Measurements from ENCODE around the gene MLLT10.
A peak's percentile ranks its signal among the peaks of the same experiment; 100 is the strongest.

The MLLT10 gene

GRCh38 chr10:21517134-21518031 is 16.6 kb upstream of the MLLT10 start:
- DNase-seq: no peak

- DNase-seq: no peak
Observed at GRCh38 chr10:21518149-21518640, 15.8 kb upstream of the MLLT10 start.

GRCh38 chr10:21518641-21519396 is 15.2 kb upstream of the MLLT10 start:
- no peak for DNase-seq

- no peak for DNase-seq
Observed at GRCh38 chr10:21519397-21519933, 14.6 kb upstream of the MLLT10 start.

- DNase-seq: peak in 1 of 2 donors; percentile 47
Observed at GRCh38 chr10:21519941-21520436, 14.0 kb upstream of the MLLT10 start.

GRCh38 chr10:21520509-21520908 is 13.5 kb upstream of the MLLT10 start:
- DNase-seq: no peak

GRCh38 chr10:21520949-21521348 is 13.1 kb upstream of the MLLT10 start:
- DNase-seq: no peak

GRCh38 chr10:21521751-21522533 is 12.1 kb upstream of the MLLT10 start:
- DNase-seq: no peak

GRCh38 chr10:21522631-21523406 is 11.2 kb upstream of the MLLT10 start:
- no peak for DNase-seq

- DNase-seq: no peak
Observed at GRCh38 chr10:21523557-21524008, 10.4 kb upstream of the MLLT10 start.

- no peak for DNase-seq
Observed at GRCh38 chr10:21524131-21524525, 9.9 kb upstream of the MLLT10 start.

- no peak for DNase-seq
Observed at GRCh38 chr10:21524526-21525366, 9.3 kb upstream of the MLLT10 start.

GRCh38 chr10:21525367-21526187 is 8.5 kb upstream of the MLLT10 start, which contains the start of gene SKIDA1:
SKIDA1 (minus strand) TSS chr10:21525682; CDS start chr10:21517822, 7,860 bp downstream.
- DNase-seq: peak; percentile 61 to 74

- peak; percentile 74 to 75 for DNase-seq
Observed at GRCh38 chr10:21526188-21526859, 7.7 kb upstream of the MLLT10 start.

GRCh38 chr10:21526860-21527597 is 7.0 kb upstream of the MLLT10 start:
- DNase-seq: peak in 1 of 2 donors; percentile 31

GRCh38 chr10:21527598-21528235 is 6.3 kb upstream of the MLLT10 start:
- DNase-seq: no peak

GRCh38 chr10:21528236-21529031 is 5.6 kb upstream of the MLLT10 start:
- no peak for DNase-seq

Measured in bone marrow (tissue), 2 donors.